ENCODE data around the gene ZIC2.

The ZIC2 gene

DNA sequence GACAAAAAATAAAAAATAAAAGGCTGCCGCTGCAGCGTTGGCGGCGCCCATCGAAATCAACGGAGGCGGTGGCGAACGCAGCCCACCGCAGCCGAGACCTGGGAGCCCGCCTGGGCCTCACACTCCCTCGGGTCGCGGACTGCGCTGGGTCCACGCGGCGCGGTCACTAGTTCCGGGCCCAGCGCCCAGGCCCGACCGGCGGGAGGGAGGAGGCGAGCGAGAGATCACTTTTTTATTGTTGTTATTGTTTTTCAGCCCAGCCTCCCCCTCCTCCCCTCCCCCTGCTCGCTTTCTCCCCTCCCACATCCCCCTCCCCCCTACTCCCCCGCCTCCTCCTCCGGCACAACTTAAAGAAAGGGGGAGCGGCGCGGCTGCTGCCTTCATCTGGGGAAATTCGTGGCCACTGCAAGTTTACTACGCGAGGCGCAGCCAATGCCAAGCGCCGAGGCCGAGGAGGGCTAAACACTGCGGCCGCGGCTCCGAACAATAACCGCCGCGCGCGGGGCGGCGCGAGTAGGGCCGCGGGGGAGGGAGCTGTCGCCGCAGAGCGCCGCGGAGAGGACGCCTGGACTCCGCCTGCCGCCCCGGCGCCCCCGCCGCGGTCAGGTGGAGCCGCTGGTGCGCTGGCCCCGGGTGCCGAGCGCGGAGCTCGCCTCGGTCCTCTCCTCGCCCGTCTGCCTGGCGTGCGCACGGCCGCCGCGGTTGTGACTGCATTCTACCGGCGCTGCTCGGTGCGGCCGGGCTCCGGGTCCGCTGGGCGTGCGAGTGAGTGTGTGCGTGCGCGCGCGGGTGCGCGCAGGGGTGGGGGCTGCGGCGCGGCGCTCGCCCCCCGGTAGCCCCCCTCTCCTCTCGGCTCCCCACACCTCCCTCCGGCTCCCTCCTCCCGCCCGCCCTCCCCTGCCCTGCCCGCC, 505 bp upstream of the ZIC2 start:
- POLR2A ChIA-PET = interaction anchor here (0.5 to 6.4 kb wide), 14 partner anchors 10 to 594 kb away, joined by 3 to 101 read pairs (median 4); partner anchors contain the start of genes PCCA and ZIC5
- TF ChIP-seq ZNF639 (tag by site-specific recombination; IDR thresholded peaks at IDR 0.05) = no peak
- peak; percentile 68; the same call in 1 of the 2 replicates for TF ChIP-seq KLF9 (tag by site-specific recombination; IDR thresholded peaks at IDR 0.05; ENCODE audit: low read depth)
- TF ChIP-seq ZNF433 (tag by site-specific recombination; IDR thresholded peaks at IDR 0.05; ENCODE audit: low read depth) = no peak
- no peak for TF ChIP-seq ZNF521 (tag by site-specific recombination; IDR thresholded peaks at IDR 0.05)
- TF ChIP-seq, protein P1, sequence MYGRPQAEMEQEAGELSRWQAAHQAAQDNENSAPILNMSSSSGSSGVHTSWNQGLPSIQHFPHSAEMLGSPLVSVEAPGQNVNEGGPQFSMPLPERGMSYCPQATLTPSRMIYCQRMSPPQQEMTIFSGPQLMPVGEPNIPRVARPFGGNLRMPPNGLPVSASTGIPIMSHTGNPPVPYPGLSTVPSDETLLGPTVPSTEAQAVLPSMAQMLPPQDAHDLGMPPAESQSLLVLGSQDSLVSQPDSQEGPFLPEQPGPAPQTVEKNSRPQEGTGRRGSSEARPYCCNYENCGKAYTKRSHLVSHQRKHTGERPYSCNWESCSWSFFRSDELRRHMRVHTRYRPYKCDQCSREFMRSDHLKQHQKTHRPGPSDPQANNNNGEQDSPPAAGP (tag by site-specific recombination; IDR thresholded peaks at IDR 0.05) = no peak; the same call in 1 of the 2 replicates
- no peak for TF ChIP-seq ZNF394 (tag by site-specific recombination; IDR thresholded peaks at IDR 0.05; ENCODE audit: borderline replicate concordance)
- peak; percentile 96 for TF ChIP-seq BCL11B (tag by site-specific recombination; IDR thresholded peaks at IDR 0.05; ENCODE audit: low read depth)
- no peak for TF ChIP-seq ZNF404 (tag by site-specific recombination; IDR thresholded peaks at IDR 0.05)
- peak; percentile 96 for TF ChIP-seq ZNF692 (tag by site-specific recombination; IDR thresholded peaks at IDR 0.05)
- TF ChIP-seq, protein P2, sequence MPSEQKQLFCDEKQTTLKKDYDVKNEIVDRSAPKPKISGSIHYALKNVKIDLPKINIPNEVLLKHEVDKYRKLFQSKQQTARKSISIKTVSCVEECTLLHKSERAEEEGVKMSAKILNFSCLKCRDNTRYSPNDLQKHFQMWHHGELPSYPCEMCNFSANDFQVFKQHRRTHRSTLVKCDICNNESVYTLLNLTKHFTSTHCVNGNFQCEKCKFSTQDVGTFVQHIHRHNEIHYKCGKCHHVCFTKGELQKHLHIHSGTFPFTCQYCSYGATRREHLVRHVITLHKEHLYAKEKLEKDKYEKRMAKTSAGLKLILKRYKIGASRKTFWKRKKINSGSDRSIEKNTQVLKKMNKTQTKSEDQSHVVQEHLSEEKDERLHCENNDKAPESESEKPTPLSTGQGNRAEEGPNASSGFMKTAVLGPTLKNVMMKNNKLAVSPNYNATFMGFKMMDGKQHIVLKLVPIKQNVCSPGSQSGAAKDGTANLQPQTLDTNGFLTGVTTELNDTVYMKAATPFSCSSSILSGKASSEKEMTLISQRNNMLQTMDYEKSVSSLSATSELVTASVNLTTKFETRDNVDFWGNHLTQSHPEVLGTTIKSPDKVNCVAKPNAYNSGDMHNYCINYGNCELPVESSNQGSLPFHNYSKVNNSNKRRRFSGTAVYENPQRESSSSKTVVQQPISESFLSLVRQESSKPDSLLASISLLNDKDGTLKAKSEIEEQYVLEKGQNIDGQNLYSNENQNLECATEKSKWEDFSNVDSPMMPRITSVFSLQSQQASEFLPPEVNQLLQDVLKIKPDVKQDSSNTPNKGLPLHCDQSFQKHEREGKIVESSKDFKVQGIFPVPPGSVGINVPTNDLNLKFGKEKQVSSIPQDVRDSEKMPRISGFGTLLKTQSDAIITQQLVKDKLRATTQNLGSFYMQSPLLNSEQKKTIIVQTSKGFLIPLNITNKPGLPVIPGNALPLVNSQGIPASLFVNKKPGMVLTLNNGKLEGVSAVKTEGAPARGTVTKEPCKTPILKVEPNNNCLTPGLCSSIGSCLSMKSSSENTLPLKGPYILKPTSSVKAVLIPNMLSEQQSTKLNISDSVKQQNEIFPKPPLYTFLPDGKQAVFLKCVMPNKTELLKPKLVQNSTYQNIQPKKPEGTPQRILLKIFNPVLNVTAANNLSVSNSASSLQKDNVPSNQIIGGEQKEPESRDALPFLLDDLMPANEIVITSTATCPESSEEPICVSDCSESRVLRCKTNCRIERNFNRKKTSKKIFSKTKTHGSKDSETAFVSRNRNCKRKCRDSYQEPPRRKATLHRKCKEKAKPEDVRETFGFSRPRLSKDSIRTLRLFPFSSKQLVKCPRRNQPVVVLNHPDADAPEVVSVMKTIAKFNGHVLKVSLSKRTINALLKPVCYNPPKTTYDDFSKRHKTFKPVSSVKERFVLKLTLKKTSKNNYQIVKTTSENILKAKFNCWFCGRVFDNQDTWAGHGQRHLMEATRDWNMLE (tag by site-specific recombination; conservative IDR thresholded peaks at IDR 0.05; ENCODE audit: low read depth) = no peak
- TF ChIP-seq ELK4 (IDR thresholded peaks at IDR 0.05; ENCODE audit: borderline replicate concordance, low read depth, low read length) = no peak
- TF ChIP-seq WT1 (tag by site-specific recombination; IDR thresholded peaks at IDR 0.05) = peak; percentile 82
- TF ChIP-seq, protein P3, sequence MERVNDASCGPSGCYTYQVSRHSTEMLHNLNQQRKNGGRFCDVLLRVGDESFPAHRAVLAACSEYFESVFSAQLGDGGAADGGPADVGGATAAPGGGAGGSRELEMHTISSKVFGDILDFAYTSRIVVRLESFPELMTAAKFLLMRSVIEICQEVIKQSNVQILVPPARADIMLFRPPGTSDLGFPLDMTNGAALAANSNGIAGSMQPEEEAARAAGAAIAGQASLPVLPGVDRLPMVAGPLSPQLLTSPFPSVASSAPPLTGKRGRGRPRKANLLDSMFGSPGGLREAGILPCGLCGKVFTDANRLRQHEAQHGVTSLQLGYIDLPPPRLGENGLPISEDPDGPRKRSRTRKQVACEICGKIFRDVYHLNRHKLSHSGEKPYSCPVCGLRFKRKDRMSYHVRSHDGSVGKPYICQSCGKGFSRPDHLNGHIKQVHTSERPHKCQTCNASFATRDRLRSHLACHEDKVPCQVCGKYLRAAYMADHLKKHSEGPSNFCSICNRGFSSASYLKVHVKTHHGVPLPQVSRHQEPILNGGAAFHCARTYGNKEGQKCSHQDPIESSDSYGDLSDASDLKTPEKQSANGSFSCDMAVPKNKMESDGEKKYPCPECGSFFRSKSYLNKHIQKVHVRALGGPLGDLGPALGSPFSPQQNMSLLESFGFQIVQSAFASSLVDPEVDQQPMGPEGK (tag by site-specific recombination; IDR thresholded peaks at IDR 0.05) = peak; percentile 87
- TF ChIP-seq ZNF292 (tag by site-specific recombination; IDR thresholded peaks at IDR 0.05; ENCODE audit: borderline replicate concordance, low read depth) = no peak
- TF ChIP-seq ZNF837 (tag by site-specific recombination; IDR thresholded peaks at IDR 0.05) = no peak
- TF ChIP-seq ZBTB21 (tag by site-specific recombination; IDR thresholded peaks at IDR 0.05) = no peak
- TF ChIP-seq, protein P4, sequence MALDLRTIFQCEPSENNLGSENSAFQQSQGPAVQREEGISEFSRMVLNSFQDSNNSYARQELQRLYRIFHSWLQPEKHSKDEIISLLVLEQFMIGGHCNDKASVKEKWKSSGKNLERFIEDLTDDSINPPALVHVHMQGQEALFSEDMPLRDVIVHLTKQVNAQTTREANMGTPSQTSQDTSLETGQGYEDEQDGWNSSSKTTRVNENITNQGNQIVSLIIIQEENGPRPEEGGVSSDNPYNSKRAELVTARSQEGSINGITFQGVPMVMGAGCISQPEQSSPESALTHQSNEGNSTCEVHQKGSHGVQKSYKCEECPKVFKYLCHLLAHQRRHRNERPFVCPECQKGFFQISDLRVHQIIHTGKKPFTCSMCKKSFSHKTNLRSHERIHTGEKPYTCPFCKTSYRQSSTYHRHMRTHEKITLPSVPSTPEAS (tag by site-specific recombination; IDR thresholded peaks at IDR 0.05) = no peak
- TF ChIP-seq ZNF544 (tag by site-specific recombination; IDR thresholded peaks at IDR 0.05) = no peak
- TF ChIP-seq ZNF366 (tag by site-specific recombination; conservative IDR thresholded peaks at IDR 0.05) = peak; percentile 86
- TF ChIP-seq TRIM28 (IDR thresholded peaks at IDR 0.05; ENCODE audit: borderline replicate concordance, low read length) = no peak
- no peak for TF ChIP-seq ZNF121 (tag by site-specific recombination; IDR thresholded peaks at IDR 0.05)
- TF ChIP-seq ZNF24 (tag by site-specific recombination; IDR thresholded peaks at IDR 0.05) = peak; percentile 49; the same call in 1 of the 2 replicates

More for the DNA sequence above, 505 bp upstream of the ZIC2 start:
- H3K4me1 ChIP-seq (ENCODE audit: control insufficient read depth, insufficient read depth, low read length) = peaks cover 9% of the 10 kb centered on the region
- peak overlapping the region; percentile 90 for H3K4me3 ChIP-seq (ENCODE audit: low read depth, low read length)
- H3K9me3 ChIP-seq (ENCODE audit: control insufficient read depth, insufficient read depth, low read depth, low read length) = no peaks in the 10 kb centered on the region
- peaks cover 0 to 29% of the 10 kb centered on the region in 2 experiments; a peak in 1 of 3 replicates for H3K36me3 ChIP-seq (ENCODE audit: control insufficient read depth in 2 of 2, insufficient read depth in 1 of 2, low read length in 2 of 2)
- H3K27ac ChIP-seq (ENCODE audit: extremely low read depth, low read depth, low read length) = peak overlapping the region; percentile 100
- CTCF ChIA-PET = interaction anchor here (0.6 to 0.7 kb wide), 3 partner anchors 150 to 326 kb away, joined by 3 read pairs; no protein-coding TSS in a partner anchor
